GM18909 (cell line): ENCODE measurements around the gene LPAR6.
"Not testable (repeated sequence)": the region's sequence is repeated elsewhere in the genome, so short reads cannot be mapped to it uniquely, and the experiment has no call there.

Experiments used
- ATAC-seq: cut with Tn5 transposase; IDR thresholded peaks from one replicate; pipeline ENCODE4 v1.9.1; 2021; ENCODE audit warnings: mild to moderate bottlenecking; ENCODE audit not compliant: unreplicated experiment, poor library complexity

LPAR6 gene, protein sequence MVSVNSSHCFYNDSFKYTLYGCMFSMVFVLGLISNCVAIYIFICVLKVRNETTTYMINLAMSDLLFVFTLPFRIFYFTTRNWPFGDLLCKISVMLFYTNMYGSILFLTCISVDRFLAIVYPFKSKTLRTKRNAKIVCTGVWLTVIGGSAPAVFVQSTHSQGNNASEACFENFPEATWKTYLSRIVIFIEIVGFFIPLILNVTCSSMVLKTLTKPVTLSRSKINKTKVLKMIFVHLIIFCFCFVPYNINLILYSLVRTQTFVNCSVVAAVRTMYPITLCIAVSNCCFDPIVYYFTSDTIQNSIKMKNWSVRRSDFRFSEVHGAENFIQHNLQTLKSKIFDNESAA

DNA sequence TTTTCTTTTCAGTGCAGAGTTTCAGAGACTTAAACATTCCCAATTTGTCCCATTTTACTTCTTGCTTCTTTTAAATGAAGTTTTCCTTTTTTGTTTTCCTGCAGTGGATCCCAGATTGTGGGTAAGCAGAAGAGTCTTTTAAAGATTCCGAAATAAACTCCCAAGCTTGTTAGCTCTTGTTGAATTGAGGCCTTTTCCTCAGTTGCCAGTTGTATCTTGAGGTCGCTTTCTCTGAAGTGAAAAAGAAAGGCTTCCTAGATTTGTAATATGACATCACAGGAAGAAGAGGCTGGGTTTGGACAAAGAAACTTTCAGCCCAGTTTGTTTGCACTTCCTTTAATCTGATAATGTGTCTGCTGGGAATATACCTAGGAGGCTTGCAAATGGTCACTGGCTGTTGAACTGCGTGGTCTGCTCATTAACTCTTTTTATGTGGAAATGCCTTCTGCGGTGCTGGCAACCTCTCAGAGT lies at the start of gene LPAR6:
LPAR6 (minus strand) TSS at position 233 of the 471 bp plus-strand sequence. CDS start 690 bp downstream, outside the sequence.
- no peak for ATAC-seq

DNA sequence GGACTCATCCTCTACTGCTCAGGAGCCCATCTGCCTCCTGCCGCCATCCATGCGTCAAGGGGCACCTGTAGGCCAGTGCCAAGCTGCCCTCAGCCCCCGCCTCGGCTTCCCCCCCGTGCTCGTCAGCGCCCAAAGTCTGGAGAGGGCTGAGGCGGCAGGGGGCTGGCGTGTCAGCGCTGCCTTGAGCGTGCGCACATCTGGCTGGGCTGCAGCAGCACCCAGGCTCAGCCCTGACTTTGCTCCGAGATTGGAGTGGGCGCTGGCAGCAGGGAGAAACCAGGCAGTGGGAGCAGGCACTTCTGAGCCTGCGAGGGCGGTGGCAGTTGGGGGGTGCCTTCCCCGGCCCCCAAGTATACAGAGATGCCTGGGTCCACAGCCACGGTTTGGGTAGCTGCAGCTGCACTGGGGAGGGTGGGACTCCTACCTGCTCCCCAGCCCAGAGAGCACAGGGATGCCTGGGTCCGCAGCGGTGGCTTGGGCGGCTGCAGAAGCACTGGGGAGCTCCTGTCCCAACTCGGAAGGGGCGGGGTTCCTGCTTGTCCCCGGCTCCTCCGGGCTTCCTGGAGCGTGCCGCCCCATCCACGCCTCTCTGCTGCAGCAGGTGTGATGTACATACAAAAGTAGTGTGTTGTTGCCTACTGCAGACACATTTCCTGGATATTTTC lies 44.8 kb upstream of the LPAR6 start:
- no peak for ATAC-seq

DNA sequence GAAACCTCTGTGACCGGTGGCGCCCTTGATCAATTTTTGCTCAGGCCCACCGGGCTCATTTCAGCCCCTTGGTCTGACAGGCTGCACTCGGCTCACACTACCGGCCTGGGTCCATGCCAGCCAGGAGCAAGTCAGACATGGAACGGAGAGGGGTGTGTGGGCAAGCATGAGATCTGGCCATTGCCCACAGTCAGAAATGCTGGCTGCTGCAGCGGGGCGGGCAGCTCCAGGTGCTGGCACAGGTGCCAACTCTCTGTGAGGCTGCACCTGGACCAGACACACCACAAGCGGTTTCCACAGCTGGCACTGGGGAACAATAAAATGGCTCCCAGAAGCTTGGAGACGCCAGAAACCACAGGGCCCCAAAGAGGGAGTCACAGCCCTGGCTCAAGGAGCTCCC lies 43.6 kb upstream of the LPAR6 start:
- ATAC-seq, result no peak

DNA sequence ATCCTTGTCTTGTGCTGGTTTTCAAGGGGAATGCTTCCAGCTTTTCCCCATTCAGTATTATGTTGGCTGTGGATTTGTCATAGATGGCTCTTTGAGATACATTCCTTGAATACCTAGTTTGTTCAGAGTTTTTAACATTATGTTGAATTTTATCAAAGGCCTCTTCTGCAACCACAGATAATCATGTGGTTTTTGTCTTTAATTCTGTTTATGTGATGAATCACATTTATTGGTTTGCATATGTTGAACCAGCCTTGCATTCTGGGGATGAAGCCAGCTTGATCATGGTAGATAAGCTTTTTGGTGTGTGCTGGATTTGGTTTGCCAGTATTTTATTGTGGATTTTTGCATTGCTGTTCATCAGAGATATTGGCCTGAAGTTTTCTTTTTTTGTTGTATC lies 38.3 kb upstream of the LPAR6 start:
- not testable (repeated sequence) for ATAC-seq

DNA sequence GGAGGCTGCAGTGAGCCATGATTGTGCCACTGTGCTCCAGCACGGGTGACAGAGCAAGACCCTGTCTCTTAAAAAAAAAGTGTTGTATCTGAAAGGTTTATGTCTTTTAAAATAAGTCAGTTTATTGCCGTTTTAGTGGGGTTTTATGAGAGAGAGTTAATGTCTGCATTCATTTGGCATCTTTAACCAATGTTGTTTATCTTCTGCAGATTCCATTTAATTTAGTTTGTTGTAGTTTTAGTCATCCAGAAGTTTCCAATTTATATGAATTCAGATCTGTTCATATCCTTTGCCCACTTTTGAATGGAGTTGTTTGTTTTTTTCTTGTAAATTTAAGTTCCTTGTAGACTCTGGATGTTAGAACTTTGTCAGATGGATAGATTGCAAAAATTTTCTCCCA lies 36.7 kb upstream of the LPAR6 start:
- no peak for ATAC-seq

DNA sequence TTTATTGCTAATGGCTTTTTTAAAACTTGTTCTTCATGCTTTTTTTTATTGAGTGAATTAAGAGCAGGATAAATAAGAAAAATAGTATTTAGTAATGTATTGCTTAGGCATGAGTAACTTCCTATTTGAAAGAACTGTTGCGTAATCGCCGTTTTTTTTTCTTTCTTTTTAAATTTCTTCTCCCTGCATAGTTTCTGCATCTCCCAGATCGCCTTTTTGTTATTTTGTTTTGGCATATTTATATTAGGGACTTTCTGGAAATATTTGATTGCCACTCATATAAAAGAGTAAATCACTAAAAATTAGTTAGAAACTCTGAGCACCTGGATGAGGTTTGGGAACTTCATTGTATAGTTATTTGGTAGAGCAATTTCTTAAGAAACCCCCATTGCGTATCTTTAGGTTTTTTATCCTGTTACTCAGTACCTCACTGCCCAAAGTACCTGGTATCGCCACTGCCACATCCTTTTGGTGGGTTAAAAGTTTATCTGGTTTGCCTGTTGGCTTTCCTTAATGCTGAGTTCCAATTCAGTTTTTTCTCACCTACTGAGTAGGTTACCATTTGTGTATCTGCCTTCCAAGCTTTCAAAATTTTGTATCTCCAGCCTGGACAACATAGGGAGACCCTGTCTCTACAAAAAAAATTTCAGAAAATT lies 36.2 kb upstream of the LPAR6 start:
- ATAC-seq, result no peak

DNA sequence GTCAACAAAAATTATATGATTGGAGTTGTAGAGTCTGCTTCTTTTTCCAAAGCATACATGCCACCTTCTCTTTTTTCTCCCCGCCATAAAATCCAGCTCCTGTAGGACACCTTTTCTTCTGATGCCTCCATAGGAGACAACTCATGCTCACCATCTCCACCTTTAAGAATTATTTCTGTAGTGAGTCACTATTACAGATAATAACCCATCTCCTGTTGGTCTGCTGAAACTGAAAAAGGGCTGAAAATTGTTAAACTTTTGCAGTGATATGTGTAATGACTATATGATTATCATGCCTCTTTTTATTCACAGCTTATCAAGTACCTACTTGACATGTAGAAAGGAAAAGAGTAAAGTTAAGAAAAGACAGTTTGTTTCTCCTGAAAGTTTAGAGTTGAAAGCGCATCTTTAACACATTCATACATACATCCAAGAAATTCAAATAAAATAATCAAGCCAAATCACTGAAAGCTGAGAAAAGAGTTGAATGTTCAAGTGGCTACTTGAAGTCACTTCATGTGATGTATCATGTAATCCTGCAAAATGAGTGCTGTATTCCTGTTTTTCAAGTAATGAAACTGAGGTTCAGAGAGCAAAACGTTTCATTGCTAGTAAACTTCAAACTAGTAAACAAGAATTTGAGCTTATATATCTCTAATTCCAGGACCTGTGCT lies 35.5 kb upstream of the LPAR6 start:
- no peak for ATAC-seq

DNA sequence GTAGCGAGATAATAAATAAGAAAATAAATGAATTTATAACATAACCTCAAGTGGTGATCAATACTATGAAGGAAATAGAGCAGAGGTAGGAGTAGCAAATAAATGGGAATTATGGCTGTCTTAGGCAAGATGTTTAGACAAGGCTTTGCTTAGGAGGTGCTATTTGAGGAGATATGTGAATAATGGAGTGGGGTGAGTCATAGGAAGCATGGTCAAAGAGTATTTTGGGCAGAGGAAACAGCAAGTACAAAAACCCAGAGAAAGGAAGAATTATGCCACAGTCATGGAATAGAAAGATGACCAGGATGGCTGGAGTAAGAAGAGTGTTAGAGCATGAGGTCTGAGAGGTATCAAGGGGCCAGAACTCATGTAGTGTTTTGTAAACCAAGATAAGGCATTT lies 33.6 kb upstream of the LPAR6 start:
- no peak for ATAC-seq

DNA sequence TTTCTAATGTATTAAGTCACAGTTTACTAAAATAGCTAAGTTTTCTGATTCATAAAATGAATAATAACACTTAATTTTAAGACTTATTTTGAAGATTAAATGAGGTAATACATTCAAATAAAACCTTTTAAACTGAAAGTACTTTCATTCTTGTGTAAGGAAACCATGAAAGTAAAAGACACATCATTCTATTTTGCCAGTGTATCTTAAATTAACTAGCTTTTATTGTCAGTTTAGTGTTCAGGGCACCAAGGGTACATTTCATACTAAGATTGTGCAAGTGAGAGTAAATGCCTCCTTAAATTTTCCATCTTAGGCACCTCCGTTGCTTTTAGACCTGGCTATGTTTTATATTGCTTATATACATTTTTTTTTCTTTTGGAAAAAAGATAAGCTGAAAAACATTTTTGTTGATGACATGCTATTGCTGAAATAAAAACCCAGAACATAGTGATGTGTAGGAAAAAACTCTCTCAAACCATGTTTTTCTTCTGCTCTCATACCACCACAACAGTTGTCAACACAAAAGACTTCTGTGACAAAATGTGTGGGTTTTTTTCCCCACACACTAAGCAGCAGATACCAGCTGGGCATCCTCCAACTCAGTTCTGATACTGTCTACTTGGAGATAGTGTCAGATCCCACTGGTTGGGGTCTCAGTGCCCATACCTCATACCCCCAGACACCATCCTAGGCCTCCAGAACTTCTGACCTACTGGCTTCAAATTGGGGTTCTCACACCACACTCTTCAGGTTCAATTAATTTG lies 30.7 kb upstream of the LPAR6 start:
- ATAC-seq, result no peak

DNA sequence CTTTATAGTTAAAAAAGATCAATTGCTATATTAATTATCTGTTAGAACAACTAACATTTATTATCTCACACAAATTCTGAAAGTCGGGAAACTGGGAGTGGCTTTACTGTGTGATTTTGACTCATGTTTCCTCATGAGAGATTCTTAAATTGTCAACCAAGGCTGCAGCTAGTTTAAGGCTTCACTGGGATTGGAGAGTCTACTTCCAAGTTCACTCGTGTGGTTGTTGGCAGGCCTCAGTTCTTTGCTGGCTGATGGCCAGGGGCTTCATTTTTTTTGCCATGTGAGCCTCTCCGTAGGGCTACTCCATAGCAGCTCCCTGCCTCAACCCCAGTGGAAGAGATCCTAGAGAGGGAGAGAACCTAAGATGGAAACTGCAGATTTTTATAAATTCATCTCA lies 24.5 kb upstream of the LPAR6 start:
- no peak for ATAC-seq

DNA sequence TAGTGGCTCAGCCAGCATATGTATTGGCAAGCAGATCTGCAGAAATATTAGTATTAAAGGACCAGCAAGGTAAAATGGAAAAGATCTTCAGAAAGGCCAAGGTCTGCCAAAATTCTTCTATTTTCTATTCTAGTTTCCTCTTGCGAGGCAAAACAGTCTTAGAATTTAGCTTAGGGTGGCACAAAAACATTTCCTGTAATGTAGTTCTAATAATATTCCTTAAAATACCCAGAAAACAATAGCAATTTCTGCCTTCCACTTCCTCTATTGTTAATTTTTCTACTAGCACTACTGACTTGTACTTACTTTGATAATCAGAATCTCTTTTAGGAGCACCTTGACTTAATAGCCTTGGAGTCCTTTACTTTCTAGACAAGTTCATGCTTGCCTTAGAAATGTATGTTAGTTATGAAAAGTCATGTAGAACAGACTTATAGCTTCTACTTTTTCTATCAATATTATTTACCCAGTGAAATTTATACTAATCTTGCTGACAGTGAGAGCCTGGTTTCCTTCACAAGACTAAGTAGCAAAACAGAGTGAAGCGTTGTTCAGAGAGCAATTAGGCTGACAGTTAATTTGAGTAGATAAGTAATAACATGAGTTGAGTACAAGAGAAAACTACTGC lies 23.9 kb upstream of the LPAR6 start:
- ATAC-seq, result no peak

DNA sequence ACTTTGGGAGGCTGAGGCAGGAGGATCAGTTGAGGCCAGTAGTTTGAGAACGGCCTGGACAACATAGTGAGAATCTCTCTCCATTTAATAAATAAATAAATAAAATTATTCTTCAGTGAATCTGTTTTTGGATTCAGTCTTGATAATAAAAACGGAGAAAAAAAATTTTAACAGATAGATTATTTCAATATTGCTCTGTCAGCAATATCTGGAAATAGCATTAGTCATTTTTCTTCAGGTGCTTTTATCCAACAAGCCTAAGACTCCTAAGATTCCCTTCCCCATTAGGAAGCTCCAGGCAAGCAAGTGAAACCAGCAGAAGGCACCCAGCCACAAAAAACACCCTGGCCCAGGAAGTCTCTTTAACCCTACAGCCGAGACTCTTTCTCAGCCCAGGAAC lies 21.3 kb upstream of the LPAR6 start:
- no peak for ATAC-seq

DNA sequence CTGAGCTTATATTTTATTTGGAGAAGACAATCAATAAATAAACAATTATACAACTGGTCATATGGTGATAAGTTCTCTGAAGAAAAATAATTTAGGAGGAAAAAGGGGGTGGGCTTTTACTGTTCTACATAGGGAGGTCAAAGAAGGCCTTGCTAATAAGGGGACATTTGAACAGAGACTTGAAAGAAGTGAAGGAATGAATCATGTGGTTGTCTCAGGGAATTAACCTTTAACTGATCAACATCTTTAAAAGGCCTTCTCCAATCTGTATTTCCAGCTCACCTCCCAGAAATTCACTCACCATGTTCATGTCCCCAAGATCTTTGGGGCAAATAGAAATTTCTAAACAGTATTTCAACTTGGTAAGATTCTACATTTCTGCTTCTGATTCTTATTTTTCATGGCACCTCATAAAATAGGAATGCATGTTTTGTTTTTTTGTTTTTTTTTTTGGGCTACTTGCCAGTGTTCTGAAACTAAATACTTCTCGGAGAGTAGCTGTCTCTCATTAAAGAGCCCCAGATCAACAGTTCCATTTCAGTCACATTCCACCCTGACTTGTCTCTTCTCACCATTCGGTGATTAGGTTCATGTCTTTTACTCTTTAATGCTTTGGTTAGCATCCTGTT lies 19.2 kb upstream of the LPAR6 start:
- no peak for ATAC-seq

DNA sequence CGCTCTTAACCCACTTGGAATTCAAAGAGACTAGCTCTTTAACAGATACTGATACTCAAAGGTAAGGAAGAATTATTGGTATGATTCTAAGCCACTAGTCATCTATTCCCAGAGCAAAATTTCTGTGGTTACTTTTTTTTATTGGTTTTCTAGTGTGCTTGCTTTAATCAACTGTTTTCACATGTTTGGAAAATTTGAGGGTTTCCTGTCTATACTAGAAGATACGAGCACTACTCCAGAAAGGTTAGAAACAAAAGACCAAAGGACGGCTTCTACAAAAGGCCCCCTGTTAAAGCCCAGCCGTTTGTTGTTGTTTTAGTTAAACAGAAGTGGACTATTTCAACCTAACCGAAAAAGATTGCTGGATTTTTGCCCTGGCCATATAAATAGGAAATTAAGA lies 18.5 kb upstream of the LPAR6 start:
- no peak for ATAC-seq

DNA sequence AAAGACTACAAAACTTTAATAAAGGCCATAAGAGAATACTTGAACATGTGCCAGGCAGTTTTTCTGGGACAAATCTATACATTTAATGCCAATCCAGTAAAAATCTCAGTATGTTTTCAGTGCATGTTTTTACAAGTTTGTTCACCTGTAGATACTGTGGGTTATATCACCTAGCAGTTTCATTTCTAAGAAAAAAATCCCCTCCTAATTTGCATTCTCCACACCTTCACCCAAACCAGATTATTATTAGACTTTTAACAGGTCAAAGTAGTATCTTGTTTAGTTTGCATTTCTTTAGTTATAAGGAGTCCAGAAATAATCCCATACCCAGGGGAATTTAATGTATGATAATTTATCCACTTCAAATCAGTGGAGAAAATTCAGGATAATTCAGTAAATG lies 17.0 kb upstream of the LPAR6 start:
- ATAC-seq, result no peak

DNA sequence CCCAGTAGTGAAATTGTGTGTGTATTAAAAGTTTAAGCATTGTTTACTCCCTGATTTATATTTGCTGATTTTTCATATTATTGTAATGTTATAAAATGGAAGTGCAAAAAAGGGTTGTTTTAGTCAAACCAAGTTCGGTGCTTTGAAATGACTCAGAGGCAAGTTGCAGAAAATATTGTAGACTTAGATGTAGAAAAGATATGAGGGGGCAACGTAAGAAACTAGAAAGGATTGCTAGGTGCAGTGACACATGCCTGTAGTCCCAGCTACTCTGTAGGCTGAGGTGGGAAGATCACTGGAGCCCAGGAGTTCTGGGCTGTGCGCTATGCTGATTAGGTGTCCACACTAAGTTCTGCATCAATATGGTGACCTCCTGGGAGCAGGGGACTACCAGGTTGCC lies 16.1 kb upstream of the LPAR6 start:
- ATAC-seq, result no peak

DNA sequence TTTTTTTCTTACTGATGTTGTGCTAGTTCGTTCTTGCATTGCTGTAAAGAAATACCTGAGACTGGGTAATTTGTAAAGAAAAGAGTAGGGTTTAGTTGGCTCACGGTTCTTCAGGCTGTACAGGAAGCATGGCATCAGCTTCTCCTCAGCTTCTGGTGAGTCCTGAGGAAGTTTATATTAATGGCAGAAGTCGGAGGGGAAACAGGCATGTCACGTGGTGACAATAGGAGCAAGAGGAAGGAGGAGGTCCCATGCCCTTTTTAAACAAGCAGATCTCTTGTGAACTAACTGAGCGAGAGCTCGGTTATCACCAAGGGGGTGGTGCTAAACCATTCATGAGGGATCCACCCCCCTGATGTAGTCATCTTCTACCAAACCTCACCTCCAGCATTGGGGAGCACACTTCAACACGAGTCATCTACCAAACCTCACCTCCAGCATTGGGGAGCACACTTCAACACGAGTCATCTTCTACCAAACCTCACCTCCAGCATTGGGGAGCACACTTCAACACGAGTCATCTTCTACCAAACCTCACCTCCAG lies 13.9 kb upstream of the LPAR6 start:
- ATAC-seq, result not testable (repeated sequence)

DNA sequence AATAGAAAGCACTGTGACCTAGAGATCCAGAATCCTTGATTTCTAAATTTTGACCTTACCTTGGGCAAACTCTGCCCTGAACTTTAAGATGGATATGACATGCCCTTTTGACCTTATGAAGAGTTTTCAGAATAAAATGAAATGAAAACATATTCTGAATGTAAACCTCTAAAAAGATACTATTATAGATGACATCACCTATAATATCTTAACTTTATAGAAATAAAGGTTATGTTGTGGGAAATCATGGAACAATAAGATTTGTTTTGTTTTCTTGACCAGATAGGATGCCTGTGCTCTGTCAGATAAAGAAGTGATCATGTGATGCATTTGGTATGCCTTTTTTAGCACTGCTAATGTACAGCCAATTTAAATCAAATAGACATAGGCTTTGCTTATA lies 13.1 kb upstream of the LPAR6 start:
- no peak for ATAC-seq

DNA sequence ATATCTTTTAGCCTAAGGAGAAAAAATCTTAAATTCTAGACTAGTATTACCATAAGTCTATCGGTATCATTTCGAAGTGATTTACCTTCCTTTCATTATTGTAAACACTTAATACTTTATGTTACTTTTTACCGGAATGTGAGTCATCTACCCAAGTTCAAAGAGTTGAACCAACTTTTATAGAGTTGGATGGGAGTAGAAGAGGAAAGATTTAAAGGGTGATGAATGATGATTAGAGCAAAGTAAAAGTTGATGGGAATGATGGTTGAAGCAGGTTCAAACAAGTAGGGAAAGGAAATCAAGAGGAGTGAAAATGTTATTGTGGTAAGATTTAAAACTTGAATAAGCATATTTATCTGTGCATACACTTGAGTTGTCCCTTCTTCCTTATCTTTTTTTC lies 11.3 kb upstream of the LPAR6 start:
- ATAC-seq, result no peak
